ENCODE measurements around the gene CCDC15. TPM values are rescaled to one million over a fixed set of nuclear protein-coding genes. Genes with fewer than 3 reads are reported as not detected.

The CCDC15 gene
- total RNA-seq, 1 experiment from 2014 or later: 4.0 TPM

DNA sequence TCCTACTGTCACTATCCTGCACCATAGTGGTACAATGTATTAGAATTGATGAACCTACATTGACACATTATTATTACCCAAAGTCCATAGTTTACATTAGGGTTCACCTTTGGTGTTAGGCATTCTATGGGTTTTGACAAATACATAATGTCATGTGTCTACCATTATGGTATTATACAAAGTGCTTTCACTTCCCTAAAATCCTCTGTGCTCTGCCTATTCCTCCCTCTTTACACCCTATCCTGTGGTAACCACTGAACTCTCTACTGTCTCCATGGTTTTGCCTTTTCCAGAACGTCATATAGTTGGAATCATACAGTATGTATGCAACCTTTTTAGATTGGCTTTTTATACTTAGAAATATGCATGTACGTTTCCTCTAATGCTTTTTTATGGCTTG, 51.5 kb downstream of the CCDC15 start:
- H3K36me3 Mint-ChIP-seq (ENCODE audit: insufficient read depth, unreplicated experiment): no peaks in the 10 kb centered on the region
- H3K4me3 Mint-ChIP-seq (ENCODE audit: unreplicated experiment): no peak overlapping the region
- H3K27ac Mint-ChIP-seq (ENCODE audit: unreplicated experiment): no peak overlapping the region
- TF ChIP-seq, protein P1, sequence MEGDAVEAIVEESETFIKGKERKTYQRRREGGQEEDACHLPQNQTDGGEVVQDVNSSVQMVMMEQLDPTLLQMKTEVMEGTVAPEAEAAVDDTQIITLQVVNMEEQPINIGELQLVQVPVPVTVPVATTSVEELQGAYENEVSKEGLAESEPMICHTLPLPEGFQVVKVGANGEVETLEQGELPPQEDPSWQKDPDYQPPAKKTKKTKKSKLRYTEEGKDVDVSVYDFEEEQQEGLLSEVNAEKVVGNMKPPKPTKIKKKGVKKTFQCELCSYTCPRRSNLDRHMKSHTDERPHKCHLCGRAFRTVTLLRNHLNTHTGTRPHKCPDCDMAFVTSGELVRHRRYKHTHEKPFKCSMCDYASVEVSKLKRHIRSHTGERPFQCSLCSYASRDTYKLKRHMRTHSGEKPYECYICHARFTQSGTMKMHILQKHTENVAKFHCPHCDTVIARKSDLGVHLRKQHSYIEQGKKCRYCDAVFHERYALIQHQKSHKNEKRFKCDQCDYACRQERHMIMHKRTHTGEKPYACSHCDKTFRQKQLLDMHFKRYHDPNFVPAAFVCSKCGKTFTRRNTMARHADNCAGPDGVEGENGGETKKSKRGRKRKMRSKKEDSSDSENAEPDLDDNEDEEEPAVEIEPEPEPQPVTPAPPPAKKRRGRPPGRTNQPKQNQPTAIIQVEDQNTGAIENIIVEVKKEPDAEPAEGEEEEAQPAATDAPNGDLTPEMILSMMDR (IDR thresholded peaks at IDR 0.05; ENCODE audit: insufficient read depth in 1 of 2, low read depth in 1 of 2, low read length in 1 of 2, severe bottlenecking in 1 of 2, unreplicated experiment in 1 of 2): no peak
- no peaks in the 10 kb centered on the region for H3K4me1 Mint-ChIP-seq (ENCODE audit: low read depth, unreplicated experiment)
- CTCF ChIA-PET: no interaction called here
- intact Hi-C loops (cut with micrococcal nuclease; ENCODE audit: unreplicated experiment): no loop called here
- DNase-seq: no peak
- Histone ChIP-seq H3K9me3 (no peaks in the 10 kb centered on the region), H3K36me3 (ENCODE audit: control insufficient read depth, insufficient read depth, low read length) (no peaks in the 10 kb centered on the region), H3K4me3 (ENCODE audit: low read depth, low read length) (no peak overlapping the region), H3K27me3 (replicated peaks; ENCODE audit: control insufficient read depth, insufficient read depth, low read length) (no peaks in the 10 kb centered on the region), H3K4me1 (no peaks in the 10 kb centered on the region)
- peaks cover 24% of the 10 kb centered on the region for H3K9me3 Mint-ChIP-seq (ENCODE audit: unreplicated experiment)
- no peaks in the 10 kb centered on the region for H3K27me3 Mint-ChIP-seq (ENCODE audit: insufficient read depth, unreplicated experiment)
- POLR2A ChIA-PET: no interaction called here
- BruUV-seq (replicated peaks): no TSS peak

DNA sequence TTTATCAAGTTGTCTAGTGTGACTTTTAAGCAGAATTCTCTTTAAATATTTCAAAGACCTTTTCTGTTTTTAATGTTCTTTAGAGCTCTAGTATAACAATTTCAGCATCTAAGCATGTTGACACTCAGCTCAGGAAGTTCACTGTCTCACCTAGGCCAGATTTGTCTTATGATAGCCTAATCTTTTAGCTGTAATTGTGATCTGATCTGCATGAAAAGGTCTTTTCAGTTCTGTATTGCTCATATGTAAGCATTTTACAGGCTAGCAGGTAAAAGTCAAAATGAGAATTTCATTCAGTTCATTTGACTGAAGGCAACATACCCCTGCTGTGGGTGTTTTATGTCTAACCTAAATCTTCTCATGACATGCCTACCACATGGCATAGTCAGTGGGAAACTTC, 62.4 kb downstream of the CCDC15 start:
- no peak overlapping the region for H3K27ac Mint-ChIP-seq (ENCODE audit: unreplicated experiment)
- POLR2A ChIA-PET: no interaction called here
- intact Hi-C loops (cut with micrococcal nuclease; ENCODE audit: unreplicated experiment): no loop called here

DNA sequence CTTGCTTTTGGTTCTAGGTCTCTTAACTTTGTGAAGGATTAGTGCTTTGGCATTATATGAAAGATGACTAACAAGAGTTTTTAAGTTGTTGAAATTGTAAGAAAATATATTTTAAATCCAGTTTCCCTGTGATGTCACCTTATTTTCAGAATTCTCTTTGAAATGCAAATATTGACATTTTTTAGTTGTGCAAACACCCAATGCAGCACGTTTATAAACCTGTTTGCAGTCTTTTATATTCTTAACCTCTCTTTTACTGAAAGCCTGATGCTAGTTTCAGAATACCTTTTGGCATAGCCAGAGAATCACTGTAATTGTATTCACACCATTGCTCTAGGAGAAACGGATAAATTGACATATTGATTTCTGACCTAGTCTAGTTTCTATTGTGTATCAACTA, 66.3 kb downstream of the CCDC15 start:
- ChIA-PET POLR2A (no interaction called here), CTCF (no interaction called here)
- Histone ChIP-seq H3K4me1 (peaks cover 10% of the 10 kb centered on the region), H3K4me3 (ENCODE audit: low read depth, low read length) (no peak overlapping the region), H3K36me3 (ENCODE audit: control insufficient read depth, insufficient read depth, low read length) (no peaks in the 10 kb centered on the region), H3K27me3 (replicated peaks; ENCODE audit: control insufficient read depth, insufficient read depth, low read length) (no peaks in the 10 kb centered on the region), H3K9me3 (no peaks in the 10 kb centered on the region)
- Mint-ChIP-seq H3K4me1 (ENCODE audit: low read depth, unreplicated experiment) (peaks cover 8% of the 10 kb centered on the region), H3K4me3 (ENCODE audit: unreplicated experiment) (no peak overlapping the region), H3K27ac (ENCODE audit: unreplicated experiment) (no peak overlapping the region), H3K27me3 (ENCODE audit: insufficient read depth, unreplicated experiment) (no peaks in the 10 kb centered on the region), H3K9me3 (ENCODE audit: unreplicated experiment) (no peaks in the 10 kb centered on the region), H3K36me3 (ENCODE audit: insufficient read depth, unreplicated experiment) (no peaks in the 10 kb centered on the region)
- TF ChIP-seq, protein P1 (IDR thresholded peaks at IDR 0.05; ENCODE audit: insufficient read depth in 1 of 2, low read depth in 1 of 2, low read length in 1 of 2, severe bottlenecking in 1 of 2, unreplicated experiment in 1 of 2): no peak
- BruUV-seq (replicated peaks): no TSS peak
- intact Hi-C loops (cut with micrococcal nuclease; ENCODE audit: unreplicated experiment): no loop called here
- DNase-seq: no peak

More for the DNA sequence above, 62.4 kb downstream of the CCDC15 start:
- no TSS peak for BruUV-seq (replicated peaks)
- Histone ChIP-seq H3K9me3 (no peaks in the 10 kb centered on the region; the same call in 1 of the 2 replicates), H3K36me3 (ENCODE audit: control insufficient read depth, insufficient read depth, low read length) (no peaks in the 10 kb centered on the region), H3K27me3 (replicated peaks; ENCODE audit: control insufficient read depth, insufficient read depth, low read length) (no peaks in the 10 kb centered on the region), H3K4me1 (peaks cover 10% of the 10 kb centered on the region), H3K4me3 (ENCODE audit: low read depth, low read length) (no peak overlapping the region)
- TF ChIP-seq, protein P1 (IDR thresholded peaks at IDR 0.05; ENCODE audit: insufficient read depth in 1 of 2, low read depth in 1 of 2, low read length in 1 of 2, severe bottlenecking in 1 of 2, unreplicated experiment in 1 of 2): no peak
- no peaks in the 10 kb centered on the region for H3K36me3 Mint-ChIP-seq (ENCODE audit: insufficient read depth, unreplicated experiment)
- CTCF ChIA-PET: no interaction called here
- no peak for DNase-seq
- H3K4me1 Mint-ChIP-seq (ENCODE audit: low read depth, unreplicated experiment): peaks cover 8% of the 10 kb centered on the region
- no peak overlapping the region for H3K4me3 Mint-ChIP-seq (ENCODE audit: unreplicated experiment)
- no peaks in the 10 kb centered on the region for H3K27me3 Mint-ChIP-seq (ENCODE audit: insufficient read depth, unreplicated experiment)
- H3K9me3 Mint-ChIP-seq (ENCODE audit: unreplicated experiment): peaks cover 15% of the 10 kb centered on the region

Data from Caco-2 (cell line).